Stimulated activated CD4-positive, alpha-beta T cell treated with anti-CD3 and anti-CD28 coated beads, Interleukin-1b, Interleukin-23, amount 100 ng/mL, for 4 hours (primary cell): ENCODE data around the gene SMCO4.
"Not testable (repeated sequence)": the region's sequence is repeated elsewhere in the genome, so short reads cannot be mapped to it uniquely, and the experiment has no call there.

ENCODE experiments used
- DNase-seq, 2 donors: peaks; one replicate each; pipeline ENCODE4 v3.0.0-alpha.2; 2020; ENCODE audit warnings: low read depth in 2 of 2

Gene SMCO4

GRCh38 chr11:93560199-93560932 is 17.2 kb upstream of the SMCO4 start:
- no peak for DNase-seq

GRCh38 chr11:93559681-93560080 is 16.5 kb upstream of the SMCO4 start:
- DNase-seq, result no peak

GRCh38 chr11:93552874-93553273 is 9.7 kb upstream of the SMCO4 start:
- DNase-seq, result no peak

- no peak for DNase-seq
Measured at GRCh38 chr11:93549976-93550375, 6.8 kb upstream of the SMCO4 start.

- no peak for DNase-seq
Measured at GRCh38 chr11:93548679-93549319, 5.6 kb upstream of the SMCO4 start.

- DNase-seq, result no peak
Measured at GRCh38 chr11:93547773-93548172, 4.6 kb upstream of the SMCO4 start.

GRCh38 chr11:93547028-93547427 is 3.8 kb upstream of the SMCO4 start:
- DNase-seq, result no peak

GRCh38 chr11:93545566-93545965 is 2.4 kb upstream of the SMCO4 start:
- DNase-seq, result no peak

GRCh38 chr11:93542811-93543229 is 371 bp downstream of the SMCO4 start:
- DNase-seq, result peak in 1 of 2 donors; percentile 2

GRCh38 chr11:93541884-93542810 is 1.0 kb downstream of the SMCO4 start:
- DNase-seq, result peak; percentile 20 to 23

GRCh38 chr11:93540896-93541553 is 2.2 kb downstream of the SMCO4 start:
- DNase-seq, result no peak

- DNase-seq, result no peak
Measured at GRCh38 chr11:93540337-93540736, 2.9 kb downstream of the SMCO4 start.

GRCh38 chr11:93537767-93538261 is 5.4 kb downstream of the SMCO4 start:
- no peak for DNase-seq

GRCh38 chr11:93537049-93537448 is 6.1 kb downstream of the SMCO4 start:
- no peak for DNase-seq

- no peak for DNase-seq
Measured at GRCh38 chr11:93536101-93536861, 6.9 kb downstream of the SMCO4 start.

- not testable (repeated sequence) for DNase-seq
Measured at GRCh38 chr11:93535578-93535977, 7.6 kb downstream of the SMCO4 start.

- no peak for DNase-seq
Measured at GRCh38 chr11:93532806-93533205, 10.4 kb downstream of the SMCO4 start.

GRCh38 chr11:93532281-93532789 is 10.9 kb downstream of the SMCO4 start:
- no peak for DNase-seq

- no peak for DNase-seq
Measured at GRCh38 chr11:93530468-93530826, 12.7 kb downstream of the SMCO4 start.

- no peak for DNase-seq
Measured at GRCh38 chr11:93529707-93530467, 13.3 kb downstream of the SMCO4 start.
